Posterior vena cava (tissue), 2 donors: Measurements from ENCODE around the gene ZSCAN30. TPM values are rescaled to one million over a fixed set of nuclear protein-coding genes. Genes with fewer than 3 reads are reported as not detected.
"Not testable (repeated sequence)": the region's sequence is repeated elsewhere in the genome, so short reads cannot be mapped to it uniquely, and the experiment has no call there.

ENCODE experiments used
- DNase-seq: peaks from one replicate; pipeline ENCODE4 v3.0.0-alpha.2; 2020; ENCODE audit warnings: low spot score
- intact Hi-C, 2 donors: fragments of 100-400 bp; cut with DNase I; formaldehyde crosslinking; loops; one replicate each; pipeline versions ENCODE4 v1.14.1 to v1.14.2; 2022 to 2023
- total RNA-seq, 2 donors: library from RNA; stranded (reverse); fragmentation: NEBNext Ultra II Directional; extraction: Animal tissue kit (Norgen Biotek cat#: 25700); gene quantifications; one replicate each; pipeline ENCODE4 v1.2.1, GENCODE V29; 2021
- donor health status: DM: yes; HTN: yes; CAD: no.
- donor health status: DM: yes; HTN: yes; CAD: no.

ZSCAN30 gene
- total RNA-seq, 2 donors from 2014 or later, result 12.8 to 14.9 TPM

GRCh38 chr18:35242426-35242825 is 47.6 kb downstream of the ZSCAN30 start:
- intact Hi-C loops, result loop anchor here in 1 of 2 donors (10.0 kb wide), 1 partner anchor 102 kb away; the partner anchor contains the start of gene ZNF24

GRCh38 chr18:35241448-35241804 is 48.6 kb downstream of the ZSCAN30 start:
- intact Hi-C loops, result loop anchor here in 1 of 2 donors (10.0 kb wide), 1 partner anchor 103 kb away; the partner anchor contains the start of gene ZNF24
- DNase-seq, result no peak

More at GRCh38 chr18:35242426-35242825, 47.6 kb downstream of the ZSCAN30 start:
- DNase-seq, result no peak

GRCh38 chr18:35240664-35241447 is 49.2 kb downstream of the ZSCAN30 start, which contains the start of gene ZNF397:
TSS of gene ZNF397 (plus strand) at chr18:35241034. CDS start at chr18:35242471, 1,437 bp downstream.
- intact Hi-C loops, result loop anchor here in 1 of 2 donors (10.0 kb wide), 1 partner anchor 104 kb away; the partner anchor contains the start of gene ZNF24
- peak; percentile 100 for DNase-seq

GRCh38 chr18:35239314-35239713 is 50.7 kb downstream of the ZSCAN30 start:
- intact Hi-C loops, result no loop called here
- no peak for DNase-seq

- intact Hi-C loops, result no loop called here
- no peak for DNase-seq
These were observed 53.3 kb downstream of the ZSCAN30 start for GRCh38 chr18:35236571-35237363.

- intact Hi-C loops, result no loop called here
These were observed 59.0 kb downstream of the ZSCAN30 start for GRCh38 chr18:35231052-35231451.

GRCh38 chr18:35227254-35227653 is 62.8 kb downstream of the ZSCAN30 start:
- no peak for DNase-seq
- intact Hi-C loops, result no loop called here

More at GRCh38 chr18:35231052-35231451, 59.0 kb downstream of the ZSCAN30 start:
- peak; percentile 89 for DNase-seq

GRCh38 chr18:35223797-35224196 is 66.2 kb downstream of the ZSCAN30 start:
- no peak for DNase-seq
- intact Hi-C loops, result no loop called here

GRCh38 chr18:35220424-35220823 is 69.6 kb downstream of the ZSCAN30 start:
- DNase-seq, result no peak
- intact Hi-C loops, result no loop called here

- DNase-seq, result not testable (repeated sequence)
These were observed 70.7 kb downstream of the ZSCAN30 start for GRCh38 chr18:35219331-35219730.

GRCh38 chr18:35216611-35217010 is 73.4 kb downstream of the ZSCAN30 start:
- intact Hi-C loops, DNase-seq: not testable (repeated sequence)

More at GRCh38 chr18:35219331-35219730, 70.7 kb downstream of the ZSCAN30 start:
- intact Hi-C loops, result not testable (repeated sequence)

GRCh38 chr18:35215026-35215425 is 75.0 kb downstream of the ZSCAN30 start:
- no peak for DNase-seq
- intact Hi-C loops, result no loop called here

- DNase-seq, intact Hi-C loops: not testable (repeated sequence)
These were observed 84.1 kb downstream of the ZSCAN30 start for GRCh38 chr18:35205746-35206458.

- intact Hi-C loops, result no loop called here
- DNase-seq, result no peak
These were observed 84.8 kb downstream of the ZSCAN30 start for GRCh38 chr18:35205199-35205712.

GRCh38 chr18:35203067-35203466 is 87.0 kb downstream of the ZSCAN30 start:
- DNase-seq, result no peak
- intact Hi-C loops, result no loop called here

- intact Hi-C loops, result no loop called here
- no peak for DNase-seq
These were observed 88.6 kb downstream of the ZSCAN30 start for GRCh38 chr18:35201256-35201931.
